HCT116 (cell line): Measurements from ENCODE around the gene STAP2.

Source experiments
- CEBPB ChIP-seq: IDR thresholded peaks from 2 replicates; pipeline ENCODE4 v1.6.1; 2012; ENCODE audit warnings: low read depth
- CTCF ChIP-seq, 3 experiments: fragments of 200-600 bp in 1 of 3; sonication (generic) in 1 of 3; IDR thresholded peaks in 2 of 3; conservative IDR thresholded peaks in 1 of 3; 2 replicates each; pipeline ENCODE4 v1.5.1; 2012 to 2017; ENCODE audit warnings: low read depth in 2 of 3, low read length in 2 of 3, antibody characterized with exemption in 1 of 3, borderline replicate concordance in 1 of 3, control low read depth in 1 of 3, mild to moderate bottlenecking in 1 of 3, mixed read lengths in 1 of 3, mixed run types in 1 of 3, moderate library complexity in 1 of 3; ENCODE audit not compliant: insufficient read depth in 1 of 3
- ELF1 ChIP-seq: IDR thresholded peaks from 2 replicates; pipeline ENCODE4 v1.6.1; 2012; ENCODE audit warnings: low read depth, borderline replicate concordance
- EZH2 ChIP-seq: fragments of 200-600 bp; sonication (generic); IDR thresholded peaks from 2 replicates; pipeline ENCODE4 v1.6.1; 2017; ENCODE audit warnings: antibody characterized with exemption, mixed run types
- EZH2phosphoT487 ChIP-seq: fragments of 200-600 bp; IDR thresholded peaks from 2 replicates; pipeline ENCODE4 v1.6.1; 2018; ENCODE audit warnings: antibody characterized with exemption, borderline replicate concordance
- JUND ChIP-seq: IDR thresholded peaks from 2 replicates; pipeline ENCODE4 v1.6.1; 2012
- POLR2A ChIP-seq: IDR thresholded peaks from 2 replicates; pipeline ENCODE4 v1.7.0; 2011; ENCODE audit warnings: borderline replicate concordance; ENCODE audit not compliant: insufficient read depth, insufficient read length; ENCODE audit errors: extremely low read depth
- POLR2AphosphoS5 ChIP-seq: IDR thresholded peaks from 2 replicates; pipeline ENCODE4 v1.6.1; 2011; ENCODE audit warnings: mild to moderate bottlenecking, low read depth, low read length, moderate library complexity
- RAD21 ChIP-seq: IDR thresholded peaks from 2 replicates; pipeline ENCODE4 v1.6.1; 2012; ENCODE audit warnings: low read depth, mild to moderate bottlenecking
- ZNF274 ChIP-seq: fragments of 200-500 bp; sonication (Bioruptor generic); IDR thresholded peaks from 2 replicates; pipeline ENCODE4 v1.6.1; 2014; ENCODE audit warnings: mild to moderate bottlenecking, low read depth, low read length, inconsistent platforms
- TF ChIP-seq, protein P1 (sequence below): IDR thresholded peaks from 2 replicates; pipeline ENCODE4 v1.6.1; 2012

GRCh38 chr19:4361152-4362046 lies 22.8 kb upstream of the STAP2 start:
- no peak for TF ChIP-seq ELF1
- TF ChIP-seq CTCF (IDR thresholded peaks at IDR 0.05 in 2 of 3, conservative IDR thresholded peaks at IDR 0.05 in 1 of 3; ENCODE audit: borderline replicate concordance in 1 of 3, insufficient read depth in 1 of 3, low read depth in 2 of 3, low read length in 2 of 3) = no peak
- no peak for TF ChIP-seq EZH2
- TF ChIP-seq POLR2A = no peak
- no peak for TF ChIP-seq EZH2phosphoT487
- no peak for TF ChIP-seq ZNF274
- no peak for TF ChIP-seq POLR2AphosphoS5
- TF ChIP-seq, protein P1, sequence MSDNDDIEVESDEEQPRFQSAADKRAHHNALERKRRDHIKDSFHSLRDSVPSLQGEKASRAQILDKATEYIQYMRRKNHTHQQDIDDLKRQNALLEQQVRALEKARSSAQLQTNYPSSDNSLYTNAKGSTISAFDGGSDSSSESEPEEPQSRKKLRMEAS = no peak
- no peak for TF ChIP-seq CEBPB
- TF ChIP-seq JUND = no peak
- no peak for TF ChIP-seq RAD21
